ENCODE measurements around the gene HIF1A.

The HIF1A gene

DNA sequence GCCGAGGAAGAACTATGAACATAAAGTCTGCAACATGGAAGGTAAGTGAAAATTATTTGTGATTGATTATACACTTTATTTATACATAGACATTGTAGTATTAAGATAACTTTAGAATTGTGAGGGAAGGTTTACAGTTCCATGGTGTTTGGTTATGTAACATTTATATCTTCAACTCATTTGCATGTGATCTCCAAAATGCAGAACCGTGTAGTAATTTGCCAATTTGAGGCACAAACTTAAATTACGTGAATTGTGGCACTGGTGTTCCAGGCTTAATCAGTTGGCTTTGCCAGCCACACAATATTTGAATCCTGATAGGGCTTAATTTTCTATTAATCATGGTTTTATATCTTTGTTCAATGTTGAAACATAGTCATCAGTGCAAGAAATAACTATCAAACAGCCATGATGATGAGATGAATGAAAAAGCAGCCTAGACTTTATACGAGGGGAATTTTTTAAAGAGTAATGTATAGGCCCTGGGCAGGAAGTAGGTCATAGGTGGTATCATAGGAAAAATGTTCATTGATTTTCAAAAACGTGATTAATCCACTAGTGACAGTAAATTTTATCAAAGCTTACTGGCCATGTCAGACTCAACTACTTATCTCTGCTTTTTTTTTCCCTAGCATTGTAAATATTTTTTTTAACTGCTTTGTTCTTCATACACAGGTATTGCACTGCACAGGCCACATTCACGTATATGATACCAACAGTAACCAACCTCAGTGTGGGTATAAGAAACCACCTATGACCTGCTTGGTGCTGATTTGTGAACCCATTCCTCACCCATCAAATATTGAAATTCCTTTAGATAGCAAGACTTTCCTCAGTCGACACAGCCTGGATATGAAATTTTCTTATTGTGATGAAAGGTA lies 31.7 kb downstream of the HIF1A start:
- CTCF ChIA-PET, result no interaction called here
- POLR2A ChIA-PET (ENCODE audit: low non-redundant PET), result no interaction called here
- peak overlapping the region; percentile 48; the same call in 1 of the 2 replicates for H3K27ac ChIP-seq
- DNase-seq (ENCODE audit: low spot score), result no peak
- TF ChIP-seq, protein P1, sequence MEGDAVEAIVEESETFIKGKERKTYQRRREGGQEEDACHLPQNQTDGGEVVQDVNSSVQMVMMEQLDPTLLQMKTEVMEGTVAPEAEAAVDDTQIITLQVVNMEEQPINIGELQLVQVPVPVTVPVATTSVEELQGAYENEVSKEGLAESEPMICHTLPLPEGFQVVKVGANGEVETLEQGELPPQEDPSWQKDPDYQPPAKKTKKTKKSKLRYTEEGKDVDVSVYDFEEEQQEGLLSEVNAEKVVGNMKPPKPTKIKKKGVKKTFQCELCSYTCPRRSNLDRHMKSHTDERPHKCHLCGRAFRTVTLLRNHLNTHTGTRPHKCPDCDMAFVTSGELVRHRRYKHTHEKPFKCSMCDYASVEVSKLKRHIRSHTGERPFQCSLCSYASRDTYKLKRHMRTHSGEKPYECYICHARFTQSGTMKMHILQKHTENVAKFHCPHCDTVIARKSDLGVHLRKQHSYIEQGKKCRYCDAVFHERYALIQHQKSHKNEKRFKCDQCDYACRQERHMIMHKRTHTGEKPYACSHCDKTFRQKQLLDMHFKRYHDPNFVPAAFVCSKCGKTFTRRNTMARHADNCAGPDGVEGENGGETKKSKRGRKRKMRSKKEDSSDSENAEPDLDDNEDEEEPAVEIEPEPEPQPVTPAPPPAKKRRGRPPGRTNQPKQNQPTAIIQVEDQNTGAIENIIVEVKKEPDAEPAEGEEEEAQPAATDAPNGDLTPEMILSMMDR (conservative IDR thresholded peaks at IDR 0.05; ENCODE audit: low read depth), result no peak

DNA sequence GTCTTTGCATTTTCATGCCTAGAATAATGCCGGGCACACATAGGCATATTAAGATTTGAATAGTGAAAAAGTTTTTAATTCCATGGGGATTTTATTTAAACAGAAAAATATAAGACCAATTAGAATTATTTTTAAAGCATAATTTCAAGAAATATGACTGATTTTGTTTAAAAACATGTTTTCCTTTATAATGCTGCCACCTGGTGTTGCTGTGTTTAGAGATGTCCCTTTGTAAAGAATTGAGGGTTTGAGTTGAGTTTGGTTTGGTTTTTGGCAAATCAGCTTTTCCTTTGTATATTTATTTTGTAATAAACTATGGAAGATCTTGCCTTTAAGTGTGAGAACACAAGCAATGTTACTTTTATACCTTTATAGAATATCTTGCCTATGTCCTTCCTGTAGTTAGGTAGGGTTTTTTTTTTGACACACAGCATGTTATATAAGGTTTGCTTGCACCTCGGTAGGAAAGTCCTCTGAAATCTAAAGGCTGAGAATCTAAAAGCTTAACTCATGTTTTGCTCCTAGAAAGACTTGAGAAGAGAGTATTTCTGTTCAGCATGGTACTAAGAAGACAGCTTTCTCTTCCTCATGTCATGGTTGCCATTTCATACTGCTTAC lies 35.6 kb downstream of the HIF1A start:
- CTCF ChIA-PET, result interaction anchor here (0.6 to 0.9 kb wide), 3 partner anchors 12 to 31 kb away, joined by 3 to 6 read pairs (median 3); no protein-coding TSS in a partner anchor
- H3K27ac ChIP-seq, result no peak overlapping the region
- no peak for DNase-seq (ENCODE audit: low spot score)
- TF ChIP-seq, protein P1 (conservative IDR thresholded peaks at IDR 0.05; ENCODE audit: low read depth), result peak; percentile 20; the same call in 1 of the 2 replicates
- POLR2A ChIA-PET (ENCODE audit: low non-redundant PET), result no interaction called here

DNA sequence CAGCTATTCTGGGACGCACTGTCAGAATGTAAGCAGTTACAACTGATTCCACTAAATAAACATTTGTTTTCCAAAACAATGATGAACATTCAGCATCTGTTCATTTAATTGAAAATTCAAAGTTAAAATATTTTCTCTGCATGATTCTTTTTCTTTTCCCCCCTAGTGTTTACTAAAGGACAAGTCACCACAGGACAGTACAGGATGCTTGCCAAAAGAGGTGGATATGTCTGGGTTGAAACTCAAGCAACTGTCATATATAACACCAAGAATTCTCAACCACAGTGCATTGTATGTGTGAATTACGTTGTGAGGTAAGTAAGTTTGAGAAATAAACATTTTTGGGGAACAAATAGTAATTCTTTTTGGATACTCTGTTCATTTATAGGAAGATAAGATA lies 38.7 kb downstream of the HIF1A start:
- CTCF ChIA-PET, result interaction anchor here (0.9 kb wide), 1 partner anchor 104 kb away, joined by 3 read pairs; no protein-coding TSS in a partner anchor

DNA sequence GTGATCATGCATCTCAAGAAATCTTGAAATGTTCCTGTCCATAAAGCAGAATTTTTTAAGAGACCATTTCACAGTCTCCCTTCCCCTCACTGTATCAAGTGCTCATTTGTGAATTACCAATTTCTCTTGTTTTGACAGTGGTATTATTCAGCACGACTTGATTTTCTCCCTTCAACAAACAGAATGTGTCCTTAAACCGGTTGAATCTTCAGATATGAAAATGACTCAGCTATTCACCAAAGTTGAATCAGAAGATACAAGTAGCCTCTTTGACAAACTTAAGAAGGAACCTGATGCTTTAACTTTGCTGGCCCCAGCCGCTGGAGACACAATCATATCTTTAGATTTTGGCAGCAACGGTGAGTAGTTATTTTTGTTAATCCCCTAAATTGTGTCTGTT lies 41.4 kb downstream of the HIF1A start:
- H3K27ac ChIP-seq, result no peak overlapping the region
- DNase-seq (ENCODE audit: low spot score), result no peak
- ChIA-PET CTCF (no interaction called here), POLR2A (ENCODE audit: low non-redundant PET) (no interaction called here)
- TF ChIP-seq, protein P1 (conservative IDR thresholded peaks at IDR 0.05; ENCODE audit: low read depth), result no peak

More for the DNA sequence above, 38.7 kb downstream of the HIF1A start:
- DNase-seq (ENCODE audit: low spot score), result no peak
- TF ChIP-seq, protein P1 (conservative IDR thresholded peaks at IDR 0.05; ENCODE audit: low read depth), result no peak
- no peak overlapping the region for H3K27ac ChIP-seq
- POLR2A ChIA-PET (ENCODE audit: low non-redundant PET), result no interaction called here

DNA sequence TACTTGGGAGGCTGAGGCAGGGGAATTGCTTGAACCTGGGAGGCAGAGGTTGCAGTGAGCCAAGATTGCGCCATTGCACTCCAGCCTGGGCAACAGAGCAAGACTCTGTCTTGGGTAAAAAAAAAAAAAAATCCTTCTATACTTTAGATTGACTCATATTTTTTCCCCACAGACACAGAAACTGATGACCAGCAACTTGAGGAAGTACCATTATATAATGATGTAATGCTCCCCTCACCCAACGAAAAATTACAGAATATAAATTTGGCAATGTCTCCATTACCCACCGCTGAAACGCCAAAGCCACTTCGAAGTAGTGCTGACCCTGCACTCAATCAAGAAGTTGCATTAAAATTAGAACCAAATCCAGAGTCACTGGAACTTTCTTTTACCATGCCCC lies 42.6 kb downstream of the HIF1A start:
- CTCF ChIA-PET, result interaction anchor here (1.1 kb wide), 1 partner anchor 100 kb away, joined by 3 read pairs; no protein-coding TSS in a partner anchor
- TF ChIP-seq, protein P1 (conservative IDR thresholded peaks at IDR 0.05; ENCODE audit: low read depth), result no peak

DNA sequence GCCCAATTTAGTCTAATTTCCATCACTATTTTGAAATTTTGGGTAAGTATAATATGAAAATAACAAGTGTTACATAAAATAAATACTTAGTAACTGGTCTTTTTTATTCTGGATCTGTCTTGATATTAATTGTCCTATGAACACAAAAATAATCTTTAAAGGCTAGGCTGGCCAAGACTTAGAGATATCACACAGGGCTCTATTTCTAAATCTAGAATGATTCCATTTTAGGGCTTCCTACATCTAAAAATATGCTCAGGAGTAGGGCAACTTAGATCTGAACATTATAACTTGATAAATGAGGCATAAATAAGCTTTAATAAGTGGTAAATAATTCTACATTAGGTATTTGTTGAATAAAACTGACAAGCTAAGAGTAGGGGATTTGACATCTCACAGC lies 43.8 kb downstream of the HIF1A start:
- ChIA-PET POLR2A (ENCODE audit: low non-redundant PET) (no interaction called here), CTCF (interaction anchor here (0.6 kb wide), 1 partner anchor 11 kb away, joined by 3 read pairs; no protein-coding TSS in a partner anchor)
- no peak overlapping the region for H3K27ac ChIP-seq
- TF ChIP-seq, protein P1 (conservative IDR thresholded peaks at IDR 0.05; ENCODE audit: low read depth), result no peak
- no peak for DNase-seq (ENCODE audit: low spot score)

More for the DNA sequence above, 42.6 kb downstream of the HIF1A start:
- no peak for DNase-seq (ENCODE audit: low spot score)
- H3K27ac ChIP-seq, result peak overlapping the region; percentile 43; the same call in 1 of the 2 replicates
- POLR2A ChIA-PET (ENCODE audit: low non-redundant PET), result no interaction called here

Measured in RWPE1 (cell line).